Subcutaneous adipose tissue (tissue), 4 donors: ENCODE data around the gene IFNLR1. TPM values are rescaled to one million over a fixed set of nuclear protein-coding genes. Genes with fewer than 3 reads are reported as not detected.

Source experiments
- total RNA-seq, 4 donors: library from RNA; depleted of rRNA; stranded (reverse); fragments of >200 nt; gene quantifications; one replicate each; pipeline ENCODE4 v1.1.0, GENCODE V29; 2016
- TF ChIP-seq, protein P1 (sequence below): fragments of 450-650 bp; IDR thresholded peaks from one replicate; pipeline ENCODE4 v1.5.1; 2016; ENCODE audit warnings: low read depth, mild to moderate bottlenecking, control low read depth, antibody characterized with exemption, moderate library complexity

Gene IFNLR1
- total RNA-seq, 4 donors from 2014 or later = 0.22 to 6.1 (median 0.49) TPM; not detected in 1

DNA sequence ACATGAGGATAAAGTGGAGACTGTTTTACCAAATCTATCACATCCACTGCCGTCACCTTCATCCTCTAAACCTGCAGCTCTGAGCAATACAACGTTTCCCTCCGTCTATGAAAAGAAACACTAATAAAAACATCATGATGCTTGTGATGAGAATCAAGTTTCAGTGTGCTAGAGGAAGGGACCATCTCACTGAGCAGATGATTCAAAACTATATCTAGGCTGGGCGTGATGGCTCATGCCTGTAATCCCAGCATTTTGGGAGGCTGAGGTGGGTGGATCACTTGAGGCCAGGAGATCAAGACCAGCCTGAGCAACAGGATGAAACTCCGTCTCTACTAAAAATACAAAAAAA is 60.4 kb downstream of the IFNLR1 start:
- TF ChIP-seq, protein P1, sequence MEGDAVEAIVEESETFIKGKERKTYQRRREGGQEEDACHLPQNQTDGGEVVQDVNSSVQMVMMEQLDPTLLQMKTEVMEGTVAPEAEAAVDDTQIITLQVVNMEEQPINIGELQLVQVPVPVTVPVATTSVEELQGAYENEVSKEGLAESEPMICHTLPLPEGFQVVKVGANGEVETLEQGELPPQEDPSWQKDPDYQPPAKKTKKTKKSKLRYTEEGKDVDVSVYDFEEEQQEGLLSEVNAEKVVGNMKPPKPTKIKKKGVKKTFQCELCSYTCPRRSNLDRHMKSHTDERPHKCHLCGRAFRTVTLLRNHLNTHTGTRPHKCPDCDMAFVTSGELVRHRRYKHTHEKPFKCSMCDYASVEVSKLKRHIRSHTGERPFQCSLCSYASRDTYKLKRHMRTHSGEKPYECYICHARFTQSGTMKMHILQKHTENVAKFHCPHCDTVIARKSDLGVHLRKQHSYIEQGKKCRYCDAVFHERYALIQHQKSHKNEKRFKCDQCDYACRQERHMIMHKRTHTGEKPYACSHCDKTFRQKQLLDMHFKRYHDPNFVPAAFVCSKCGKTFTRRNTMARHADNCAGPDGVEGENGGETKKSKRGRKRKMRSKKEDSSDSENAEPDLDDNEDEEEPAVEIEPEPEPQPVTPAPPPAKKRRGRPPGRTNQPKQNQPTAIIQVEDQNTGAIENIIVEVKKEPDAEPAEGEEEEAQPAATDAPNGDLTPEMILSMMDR = no peak

DNA sequence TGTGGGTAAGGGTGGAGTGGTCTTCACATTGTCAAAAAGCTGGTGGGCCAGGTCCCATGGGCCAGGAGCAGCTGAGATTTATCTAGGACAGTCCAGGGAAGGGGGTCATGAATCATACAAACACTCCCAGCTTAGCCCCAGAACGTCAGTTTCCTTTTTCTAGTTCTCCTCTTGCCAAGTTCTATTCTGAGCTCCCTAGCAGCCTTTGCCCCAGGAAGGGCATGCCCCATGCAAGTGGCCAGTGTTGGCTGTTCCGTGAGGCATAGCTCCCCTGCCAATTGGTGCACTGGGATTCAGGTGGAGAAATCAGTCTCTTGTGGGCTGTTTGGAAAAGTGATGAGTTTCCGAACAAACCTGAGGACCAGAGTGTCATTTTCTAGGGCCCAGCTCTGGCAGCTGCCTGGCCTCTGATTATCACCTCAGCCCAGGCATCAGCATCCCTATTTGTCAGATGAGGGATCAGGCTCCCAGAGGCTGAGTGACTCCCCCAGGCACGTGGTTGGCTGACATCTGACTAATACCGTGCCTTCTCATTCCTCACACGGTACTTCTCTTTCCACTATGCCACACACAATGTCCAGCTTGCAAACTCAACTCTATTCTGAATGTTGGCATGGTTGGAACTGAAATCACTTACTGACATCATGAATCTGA is 60.9 kb downstream of the IFNLR1 start:
- TF ChIP-seq, protein P1 = no peak

DNA sequence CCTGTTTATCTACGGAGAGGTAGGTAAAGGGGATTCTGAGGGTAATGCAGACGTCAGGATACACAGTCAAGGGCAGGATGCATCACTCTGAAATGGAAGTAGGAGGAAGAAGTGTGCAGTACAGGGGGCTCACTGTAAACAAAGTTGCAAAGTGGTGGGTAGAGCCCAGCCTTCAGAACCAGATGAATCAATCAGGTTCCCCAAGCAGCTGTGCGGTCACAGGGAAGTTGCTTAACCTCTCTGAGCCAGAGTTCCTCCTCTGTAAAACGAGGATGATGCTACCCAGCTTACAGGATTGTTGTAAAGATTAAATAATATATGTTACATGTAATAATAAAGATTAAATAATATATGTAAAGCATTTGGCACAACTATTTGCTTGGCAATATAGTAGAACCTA is 61.6 kb downstream of the IFNLR1 start:
- TF ChIP-seq, protein P1 = no peak

DNA sequence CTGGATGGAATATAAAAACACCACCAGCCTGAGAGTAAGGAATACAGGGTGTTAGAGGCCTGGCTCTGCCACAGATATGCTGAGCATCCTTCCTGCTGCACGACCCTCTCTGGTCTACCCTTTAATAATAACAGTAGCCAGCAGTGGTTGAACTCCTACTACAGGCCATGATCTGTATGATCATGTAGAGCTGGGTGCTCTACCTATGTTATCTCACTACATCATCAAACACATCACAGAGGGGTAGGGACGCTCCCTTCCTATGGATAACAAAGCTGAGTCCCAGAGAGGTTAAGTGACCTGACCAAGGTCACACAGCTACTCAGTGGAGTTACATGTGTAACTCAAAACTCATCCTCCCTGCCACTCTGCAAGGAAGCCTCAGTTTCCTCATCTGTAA is 62.1 kb downstream of the IFNLR1 start:
- TF ChIP-seq, protein P1 = no peak

DNA sequence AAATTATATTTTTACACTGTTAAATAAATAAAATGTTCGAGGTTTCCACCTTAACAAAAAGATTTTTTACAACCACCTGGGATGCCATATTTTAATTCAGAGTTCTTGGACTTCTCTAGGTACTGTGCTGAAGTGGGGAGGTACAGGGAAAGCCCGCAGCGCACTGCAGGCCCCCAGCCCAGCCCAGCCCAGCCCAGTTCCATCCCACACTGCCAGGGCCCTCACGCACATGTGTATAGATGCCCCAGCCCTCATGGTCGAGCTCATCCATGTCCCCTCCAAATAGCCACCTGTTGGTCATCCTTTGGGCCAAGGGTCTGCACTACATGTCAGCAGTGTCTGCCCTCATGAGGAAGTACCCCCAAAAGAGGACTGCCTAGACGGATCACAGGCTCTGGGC is 63.5 kb downstream of the IFNLR1 start:
- TF ChIP-seq, protein P1 = no peak

DNA sequence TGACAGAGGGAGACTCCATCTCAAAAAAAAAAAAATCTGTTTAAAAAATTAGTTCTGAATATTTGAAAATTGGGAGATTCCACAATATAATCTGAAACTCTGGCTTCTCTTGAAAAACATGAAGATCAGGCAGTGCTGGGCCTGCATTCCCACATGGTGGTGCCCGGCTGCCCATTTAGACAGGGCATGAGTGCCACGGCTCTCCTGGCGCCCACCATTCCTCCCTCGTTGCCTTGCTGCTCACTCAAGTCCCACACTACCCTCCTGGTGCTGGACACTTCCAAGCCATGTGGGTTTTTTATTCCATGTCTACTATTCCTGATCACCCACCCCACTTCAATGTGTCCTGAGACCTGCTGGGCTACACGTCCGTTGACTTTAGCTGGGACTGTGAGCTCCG is 64.3 kb downstream of the IFNLR1 start:
- TF ChIP-seq, protein P1 = no peak

DNA sequence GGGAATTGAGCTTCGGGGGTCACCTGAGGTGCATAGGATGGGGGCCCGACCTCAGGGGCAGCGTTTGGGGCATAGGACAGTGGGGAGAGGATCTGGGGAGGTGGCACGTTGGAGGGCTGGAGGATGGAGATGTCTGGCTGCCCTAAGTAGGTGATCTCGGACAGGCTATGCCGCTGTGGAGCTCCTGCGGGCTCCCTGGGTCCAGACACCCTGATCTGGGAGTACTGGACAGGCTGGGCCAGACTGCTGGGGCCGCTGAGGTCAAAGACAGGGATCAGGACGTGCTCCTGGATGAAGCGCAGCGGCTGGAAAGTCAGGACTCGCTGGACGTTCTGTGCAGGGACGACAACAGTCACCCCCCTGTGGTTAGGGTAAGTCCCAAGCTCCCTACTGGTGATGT is 65.7 kb downstream of the IFNLR1 start:
- TF ChIP-seq, protein P1 = no peak
